NCI-H82 treated with DMSO at 0.1 percent for 48 hours (cell line): Measurements from ENCODE around the gene DOCK7.
"Not testable (repeated sequence)": the region's sequence is repeated elsewhere in the genome, so short reads cannot be mapped to it uniquely, and the experiment has no call there.

Experiments used
- DNase-seq: peaks from one replicate; lab custom pipeline; 2025; ENCODE audit not compliant: unreplicated experiment; lab: John Stamatoyannopoulos, UW

Gene DOCK7

DNA sequence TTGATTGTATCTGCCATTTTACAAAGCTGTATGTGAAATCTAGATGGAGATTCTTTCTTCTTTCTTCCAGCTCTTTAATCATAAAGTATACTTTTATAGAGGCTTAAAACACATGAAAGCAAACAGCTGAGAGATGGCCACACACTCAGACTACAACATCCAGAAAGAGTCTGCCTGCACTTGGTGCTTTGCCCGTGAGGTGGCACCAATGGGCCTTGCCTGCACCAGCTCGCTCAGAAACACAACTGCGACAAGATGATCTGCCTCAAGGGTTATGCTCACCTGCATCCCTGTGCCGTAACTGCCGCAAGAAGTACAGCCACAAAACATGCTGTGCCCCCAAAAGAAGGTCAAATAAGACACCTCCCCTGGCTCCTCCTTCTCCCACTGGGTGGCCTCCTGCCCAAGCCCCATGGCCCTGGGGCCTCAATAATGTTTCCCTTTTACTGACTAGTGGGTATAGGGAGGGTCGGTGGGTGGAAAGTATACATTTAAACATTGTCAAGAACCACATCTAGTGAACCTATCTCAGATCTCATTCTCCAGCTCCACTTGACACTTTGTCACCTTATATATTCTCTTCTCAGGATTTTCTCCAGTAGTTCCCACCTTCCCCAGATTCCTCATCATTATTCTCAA lies 157.6 kb downstream of the DOCK7 start:
- no peak for DNase-seq

DNA sequence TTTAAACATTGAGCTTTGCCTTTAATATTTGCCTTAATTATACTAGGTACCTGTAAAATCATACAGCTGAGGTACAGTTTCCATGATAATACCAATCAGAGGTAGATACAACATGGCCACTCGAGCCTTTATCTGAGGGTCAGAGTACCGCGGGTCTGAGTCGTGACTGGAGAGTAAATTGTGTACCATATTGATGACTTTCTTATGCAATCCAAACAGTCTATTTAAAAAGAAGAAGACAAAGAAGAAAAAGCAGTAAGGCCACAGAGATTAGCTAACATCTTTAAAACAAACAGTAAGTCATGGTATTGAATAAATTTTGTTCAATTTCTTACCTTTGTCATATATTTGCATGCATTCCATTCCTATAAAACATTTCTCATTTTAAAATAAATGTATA lies 159.0 kb downstream of the DOCK7 start:
- no peak for DNase-seq

DNA sequence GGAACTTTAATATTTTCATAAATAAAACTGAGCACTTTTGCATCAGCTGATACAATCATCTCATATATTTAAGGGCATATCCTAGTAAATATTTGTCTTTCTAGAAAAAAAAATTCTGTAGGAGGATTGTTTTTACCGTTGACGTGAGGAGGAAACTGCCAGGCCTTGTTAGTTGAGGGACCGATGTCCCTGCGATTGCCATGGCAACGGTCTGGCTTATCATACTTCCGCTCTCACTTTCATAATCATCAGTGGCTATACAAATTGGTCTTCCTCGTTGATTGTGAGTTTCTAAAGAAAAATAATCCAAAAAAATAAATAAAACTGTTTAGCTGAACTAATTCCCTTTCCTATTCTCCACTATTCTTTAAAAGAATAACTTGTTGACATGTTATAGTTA lies 160.2 kb downstream of the DOCK7 start:
- no peak for DNase-seq

DNA sequence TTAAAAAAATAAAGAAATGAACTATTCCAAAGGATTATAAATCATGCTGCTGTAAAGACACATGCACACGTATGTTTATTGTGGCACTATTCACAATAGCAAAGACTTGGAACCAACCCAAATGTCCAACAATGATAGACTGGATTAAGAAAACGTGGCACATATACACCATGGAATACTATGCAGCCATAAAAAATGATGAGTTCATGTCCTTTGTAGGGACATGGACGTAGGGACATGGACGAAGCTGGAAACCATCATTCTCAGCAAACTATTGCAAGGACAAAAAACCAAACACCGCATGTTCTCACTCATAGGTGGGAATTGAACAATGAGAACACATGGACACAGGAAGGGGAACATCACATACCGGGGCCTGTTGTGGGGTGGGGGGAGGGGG lies 160.8 kb downstream of the DOCK7 start:
- not testable (repeated sequence) for DNase-seq

DNA sequence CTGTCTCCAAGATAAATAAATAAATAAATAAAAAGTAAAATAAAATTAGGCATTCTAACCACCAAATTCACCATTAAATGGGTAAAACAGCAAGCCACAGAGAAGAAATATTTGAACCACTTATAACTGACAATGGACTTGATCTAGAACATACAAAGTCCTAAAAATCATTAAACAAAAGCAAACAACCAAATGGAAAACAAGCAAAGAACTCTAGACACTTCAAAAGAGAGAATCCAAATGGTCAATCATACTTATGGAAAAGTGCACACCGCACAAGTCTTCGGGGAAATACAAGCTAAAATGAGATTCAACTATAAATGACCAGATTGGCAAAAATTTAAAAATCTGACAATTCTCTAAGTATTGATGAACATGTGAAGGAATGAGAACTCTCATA lies 164.3 kb downstream of the DOCK7 start:
- no peak for DNase-seq

DNA sequence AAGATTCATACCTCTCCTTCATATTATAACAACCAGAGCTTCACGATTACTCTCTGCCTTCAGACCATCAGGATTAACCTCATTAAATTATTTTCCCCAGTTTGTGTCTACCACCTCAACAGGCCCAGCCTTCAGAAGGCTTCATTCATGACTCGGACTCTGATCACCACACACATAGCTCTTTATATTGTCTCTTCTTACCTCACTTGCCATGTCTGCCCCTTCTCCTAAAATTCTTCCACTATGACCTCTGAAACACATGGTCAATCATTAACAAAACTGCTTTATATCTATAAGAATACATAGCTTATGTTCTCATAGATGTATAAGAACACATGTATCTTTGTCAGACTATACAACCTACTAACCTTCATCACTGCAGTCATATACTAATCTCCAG lies 171.6 kb downstream of the DOCK7 start:
- DNase-seq = no peak

DNA sequence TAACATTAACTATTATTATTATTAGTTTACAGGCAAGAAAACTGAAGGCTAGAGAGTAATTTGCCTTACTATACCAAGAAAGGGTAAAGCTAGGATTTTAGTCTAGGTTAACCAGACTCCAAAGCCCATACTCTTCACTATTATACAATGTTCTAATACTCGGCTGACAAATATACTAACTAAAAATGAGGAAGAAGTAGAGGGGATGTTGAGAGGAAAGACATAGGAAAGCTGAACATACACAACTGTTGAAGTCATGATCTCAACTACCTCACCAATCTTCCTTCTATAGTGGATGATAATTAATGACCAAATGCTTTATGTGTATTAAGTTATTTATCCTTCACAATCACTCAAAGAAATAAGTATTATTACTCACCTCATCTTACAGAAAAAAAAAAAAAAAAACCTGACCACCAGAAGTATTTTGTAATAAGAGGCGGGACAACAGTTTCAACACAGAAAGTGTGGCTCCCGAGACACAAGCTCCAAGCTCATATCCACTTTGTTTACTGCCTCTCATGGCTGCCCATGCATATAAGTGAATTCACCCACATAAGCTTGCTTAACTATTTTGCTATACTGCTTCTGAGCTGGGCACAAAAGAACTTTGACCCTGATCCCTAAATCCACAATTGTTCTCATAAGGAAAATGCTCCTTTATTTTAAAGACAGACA lies 173.3 kb downstream of the DOCK7 start:
- DNase-seq = no peak

DNA sequence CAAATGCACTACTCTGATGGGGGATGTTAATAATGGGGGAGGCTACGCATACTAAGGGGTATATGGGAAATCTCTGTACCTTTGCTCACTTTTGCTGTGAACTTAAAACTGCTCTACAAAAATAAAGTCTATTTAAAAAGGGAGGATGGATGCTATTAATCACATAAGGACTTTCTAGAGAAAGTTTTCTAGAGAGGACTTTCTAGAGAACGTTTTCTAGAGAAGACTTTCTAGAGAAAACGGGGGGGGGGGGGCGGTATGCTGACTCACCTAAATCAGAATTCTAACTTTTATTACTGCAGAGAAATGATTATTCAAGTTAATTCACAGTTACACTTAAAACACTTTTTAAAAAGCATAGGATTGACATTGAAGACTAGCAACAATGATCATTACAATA lies 175.2 kb downstream of the DOCK7 start:
- DNase-seq = no peak

DNA sequence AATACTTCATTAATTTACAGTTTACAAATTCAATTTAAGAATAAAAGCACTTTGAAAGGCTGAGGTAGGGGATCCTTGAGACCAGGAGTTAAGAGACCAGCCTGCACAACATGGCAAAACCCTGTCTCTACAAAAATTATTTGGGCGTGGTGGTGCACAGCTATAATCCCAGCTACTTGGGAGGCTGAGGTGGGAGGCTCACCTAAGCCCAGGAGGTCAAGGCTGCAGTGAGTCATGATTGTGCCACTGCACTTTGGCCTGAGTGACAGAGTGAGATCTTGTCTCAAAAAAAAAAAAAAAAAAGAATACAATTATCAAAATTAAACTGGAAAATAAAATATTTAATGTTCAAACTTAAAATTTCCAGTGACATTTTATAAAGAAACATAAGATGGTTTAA lies 179.2 kb downstream of the DOCK7 start:
- DNase-seq = no peak

DNA sequence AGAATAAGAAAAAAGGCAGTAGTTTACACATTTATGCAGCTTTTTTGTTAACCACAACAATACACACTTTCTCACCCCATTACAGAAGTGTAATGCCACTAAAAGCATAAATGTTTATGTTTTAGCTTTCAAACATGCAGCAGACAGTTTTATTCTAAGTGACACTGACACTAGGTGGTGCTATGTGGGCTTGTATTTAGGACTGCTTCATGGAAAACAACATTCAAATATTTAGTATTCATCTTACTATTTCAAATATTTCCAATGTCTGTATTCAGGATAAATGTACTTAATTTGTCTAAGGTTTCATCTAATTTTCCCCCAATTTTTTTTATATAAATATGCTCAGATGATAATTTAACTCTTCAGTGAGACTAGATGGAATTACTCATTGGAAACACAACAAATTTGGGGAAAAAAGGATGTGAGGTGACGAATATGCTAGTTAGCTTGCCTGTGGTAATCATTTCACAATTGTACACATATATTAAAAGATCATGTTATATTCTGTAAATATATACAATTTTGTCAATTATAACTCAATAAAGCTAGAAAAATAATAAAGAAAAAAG lies 179.9 kb downstream of the DOCK7 start:
- peak; percentile 8 for DNase-seq

DNA sequence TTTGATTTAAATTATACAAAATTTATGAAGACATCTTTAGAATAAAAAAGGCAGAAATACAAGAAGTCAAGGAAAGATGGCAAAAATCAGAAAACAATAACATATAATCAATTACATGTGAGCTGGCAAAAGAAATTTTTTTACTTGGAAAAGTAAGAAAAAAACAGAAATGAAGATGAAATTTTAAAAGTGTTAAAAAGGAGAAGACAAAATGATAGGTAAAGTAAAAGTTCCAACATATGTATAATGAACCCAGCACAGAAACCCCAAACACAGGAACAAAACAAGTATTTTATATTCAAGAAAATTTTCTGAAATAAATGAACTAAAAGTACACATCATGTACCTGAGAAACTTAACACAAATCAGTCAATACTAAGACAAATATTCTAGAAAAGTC lies 188.0 kb downstream of the DOCK7 start:
- DNase-seq = no peak

DNA sequence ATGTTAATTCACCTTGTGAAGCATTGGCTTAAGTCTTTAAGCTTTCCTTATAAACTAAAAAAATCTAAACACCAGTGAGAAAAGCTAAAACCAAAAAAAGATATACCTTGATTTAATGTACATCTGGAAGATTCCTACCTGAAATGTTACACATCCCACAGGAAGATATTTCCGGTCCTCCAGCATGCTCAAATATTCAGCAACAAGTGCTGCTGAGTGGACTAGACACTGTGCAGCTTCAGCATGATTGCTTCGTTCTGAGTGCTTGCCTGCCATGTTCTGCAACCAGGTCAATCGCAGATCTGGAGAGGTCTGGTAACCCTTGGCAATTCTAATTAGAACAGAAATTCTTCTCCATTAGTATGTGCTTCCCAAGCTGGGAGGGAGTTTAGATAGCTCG lies 194.0 kb downstream of the DOCK7 start:
- DNase-seq = no peak

DNA sequence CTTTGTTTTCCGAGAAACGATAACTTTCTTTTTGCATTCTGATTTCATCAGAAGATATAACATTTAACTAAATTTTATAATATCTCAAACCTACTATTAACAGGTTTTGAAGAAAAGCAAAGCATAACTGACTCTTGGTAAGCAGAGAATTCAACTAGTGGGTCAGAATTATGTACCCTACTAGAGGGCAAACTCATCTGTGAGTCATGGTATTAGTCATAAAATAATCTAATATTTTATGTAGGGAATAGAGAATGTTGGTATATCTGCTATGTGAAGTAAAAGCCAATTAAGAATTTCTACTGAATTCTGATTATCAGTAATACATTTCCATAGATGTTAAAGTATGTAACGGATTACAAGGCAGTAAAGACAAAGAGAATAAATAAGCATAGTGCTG lies 194.5 kb downstream of the DOCK7 start:
- DNase-seq = no peak

DNA sequence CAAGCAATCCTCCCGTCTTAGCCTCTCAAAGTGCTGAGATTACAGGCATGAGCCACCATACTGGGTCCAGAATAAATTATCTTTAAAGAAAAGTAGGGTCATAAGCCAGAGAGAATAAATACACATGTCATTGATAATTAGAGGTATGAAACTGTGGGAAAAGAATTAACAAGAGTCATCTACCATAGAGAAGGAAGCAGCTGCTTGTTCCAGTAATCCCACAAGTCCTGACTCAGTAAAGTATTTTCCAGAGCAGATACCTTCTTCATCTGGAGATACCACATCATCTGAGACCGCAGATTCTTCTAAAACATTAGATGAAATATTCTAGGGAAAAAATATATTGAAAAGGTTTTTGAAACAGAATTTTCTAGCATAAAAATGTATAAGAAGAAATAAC lies 195.7 kb downstream of the DOCK7 start:
- no peak for DNase-seq

DNA sequence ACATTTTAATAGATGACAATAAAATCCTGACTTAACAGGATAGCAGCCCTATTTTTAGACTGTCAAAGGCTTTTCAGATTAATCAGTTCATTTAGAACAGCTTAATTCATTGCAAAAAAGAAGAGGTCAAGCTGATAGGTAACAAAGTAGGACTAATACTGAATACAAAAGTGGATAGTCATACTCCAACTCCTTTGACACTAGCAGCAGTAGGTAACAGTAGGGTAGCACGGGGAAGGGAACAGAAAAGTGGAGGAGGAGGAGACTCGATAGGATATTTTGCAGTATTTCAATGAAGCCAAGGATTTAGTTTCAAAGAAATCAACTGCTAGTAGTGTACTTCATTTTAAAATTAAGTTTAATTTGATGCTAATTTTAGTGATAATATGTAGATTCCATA lies 200.2 kb downstream of the DOCK7 start:
- no peak for DNase-seq

DNA sequence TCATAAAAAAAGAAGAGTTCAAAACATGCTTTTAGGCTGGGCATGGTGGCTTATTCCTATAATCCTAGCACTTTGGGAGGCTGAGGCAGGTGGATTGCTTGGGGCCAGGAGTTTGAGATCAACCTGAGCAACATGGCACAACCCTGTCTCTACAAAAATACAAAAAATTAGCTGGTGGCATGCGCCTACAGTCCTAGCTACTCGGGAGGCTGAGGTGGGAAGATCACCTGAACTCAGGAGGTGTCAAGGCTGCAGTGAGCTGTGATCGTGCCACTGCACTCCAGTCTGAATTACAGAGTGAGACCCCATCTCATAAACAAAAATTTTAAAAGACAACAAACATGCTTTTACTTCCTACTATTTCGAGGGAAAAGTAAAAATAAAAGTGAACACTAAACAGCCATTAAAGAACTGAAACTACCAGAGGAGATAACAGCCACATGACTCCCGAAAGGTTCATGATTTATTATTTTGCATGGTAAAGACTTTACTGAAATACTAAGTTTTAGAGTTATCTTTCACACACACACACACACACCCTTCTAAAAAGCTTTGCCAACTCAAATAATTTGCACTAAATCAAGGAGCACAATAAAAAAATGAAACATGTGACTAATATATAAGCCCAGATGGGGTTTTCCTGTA lies 203.2 kb downstream of the DOCK7 start:
- no peak for DNase-seq

DNA sequence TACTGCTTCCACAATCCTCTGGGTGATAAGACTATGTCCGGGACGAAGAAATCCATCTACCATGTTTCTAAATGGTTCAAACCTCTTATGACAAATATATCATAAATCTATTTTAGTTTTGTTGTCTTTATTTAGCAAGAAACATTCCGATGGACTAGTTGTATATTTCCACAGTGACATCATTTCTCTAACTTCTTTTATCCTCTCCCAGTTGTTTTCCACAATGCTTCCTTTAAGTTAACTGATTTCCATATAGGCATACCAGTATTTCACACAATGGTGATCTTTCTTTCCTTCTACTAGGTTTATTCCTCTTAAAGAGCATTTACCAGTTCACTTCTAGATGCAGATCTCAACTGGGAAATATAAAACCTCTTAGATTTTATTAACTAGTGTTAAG lies 206.5 kb downstream of the DOCK7 start:
- DNase-seq = no peak

DNA sequence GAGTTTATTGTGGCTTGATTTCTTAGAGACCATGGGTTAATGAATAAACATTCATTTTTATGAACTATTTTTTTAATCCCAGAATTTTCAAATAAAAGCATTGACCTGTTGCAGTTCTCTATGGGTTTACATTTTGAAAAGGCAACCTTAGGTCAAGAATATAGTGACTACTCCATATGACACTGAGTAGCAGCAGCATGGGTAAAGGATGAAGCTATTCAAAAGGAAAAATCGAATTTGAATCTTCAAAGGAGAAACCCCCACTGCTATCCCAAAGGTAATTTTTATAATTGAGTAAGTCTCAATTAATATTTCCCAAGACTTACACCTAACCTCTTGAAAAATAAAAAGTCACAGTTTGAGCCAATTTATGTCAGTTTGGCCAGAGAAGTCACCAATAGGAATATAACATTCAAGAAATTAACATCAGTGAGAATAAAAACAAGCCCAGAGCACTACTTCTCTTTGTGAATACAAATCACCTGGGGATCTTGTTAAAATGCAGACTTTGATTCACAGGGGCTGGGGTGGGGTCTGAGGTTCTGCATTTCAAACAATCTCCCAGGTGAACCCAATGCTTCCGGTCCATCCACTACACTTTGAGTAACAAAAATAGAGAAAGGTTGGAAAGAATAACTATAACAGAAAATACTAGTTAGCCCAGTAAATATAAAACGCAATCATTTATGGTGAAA lies 211.5 kb downstream of the DOCK7 start:
- no peak for DNase-seq

DNA sequence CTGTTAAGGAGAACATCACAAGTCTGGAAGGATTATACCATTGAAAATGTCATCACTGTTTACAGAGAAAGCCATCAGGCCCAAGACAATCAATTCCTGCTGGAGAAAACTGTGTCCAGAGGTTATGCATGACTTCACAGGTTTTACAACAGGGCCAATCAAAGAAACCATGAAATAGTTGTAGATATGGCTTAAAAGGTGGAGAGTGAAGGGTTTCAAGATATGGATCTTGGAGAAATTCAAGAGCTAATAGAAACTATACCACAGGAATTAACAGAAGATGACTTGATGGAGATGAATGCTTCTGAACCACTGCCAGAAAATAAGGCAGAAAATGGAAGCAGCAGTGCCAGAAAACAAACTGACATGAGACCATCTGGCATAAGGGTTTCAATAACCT lies 221.1 kb downstream of the DOCK7 start:
- no peak for DNase-seq

DNA sequence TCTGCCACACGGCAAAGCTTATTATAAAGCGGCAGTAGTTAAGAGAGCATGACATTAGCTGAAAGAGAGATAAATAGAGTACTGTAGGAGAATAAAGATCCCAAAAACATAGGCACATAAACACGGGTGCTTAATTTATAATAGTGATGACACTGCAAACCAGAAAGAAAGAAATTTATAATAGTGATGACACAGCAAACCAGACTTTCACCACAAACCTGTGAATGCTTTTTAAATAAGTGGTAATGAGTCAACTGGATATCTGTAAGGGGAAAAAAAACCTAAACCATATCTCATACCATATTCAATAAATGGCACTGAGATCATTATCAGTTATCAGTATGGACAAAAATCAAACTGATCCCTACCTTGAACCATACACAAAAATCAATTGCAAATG lies 225.8 kb downstream of the DOCK7 start:
- DNase-seq = no peak

DNA sequence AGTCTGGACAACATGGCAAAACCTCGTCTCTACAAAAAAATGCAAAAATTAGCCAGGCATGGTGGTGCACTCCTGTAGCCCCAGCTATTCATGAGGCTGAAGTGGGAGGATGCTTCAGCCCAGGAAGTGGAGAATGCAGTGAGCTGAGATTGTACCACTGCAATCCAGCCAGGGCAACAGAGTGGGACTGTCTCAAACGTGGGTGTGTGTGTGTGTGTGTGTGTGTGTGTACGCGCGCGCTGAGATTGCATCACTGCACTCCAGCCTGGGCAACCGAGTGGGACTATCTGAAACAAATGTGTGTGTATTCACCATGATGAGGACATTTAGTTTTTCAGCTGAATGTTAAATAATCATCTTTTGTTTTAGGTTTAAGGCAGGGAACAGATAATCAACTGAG lies 230.2 kb downstream of the DOCK7 start:
- no peak for DNase-seq

DNA sequence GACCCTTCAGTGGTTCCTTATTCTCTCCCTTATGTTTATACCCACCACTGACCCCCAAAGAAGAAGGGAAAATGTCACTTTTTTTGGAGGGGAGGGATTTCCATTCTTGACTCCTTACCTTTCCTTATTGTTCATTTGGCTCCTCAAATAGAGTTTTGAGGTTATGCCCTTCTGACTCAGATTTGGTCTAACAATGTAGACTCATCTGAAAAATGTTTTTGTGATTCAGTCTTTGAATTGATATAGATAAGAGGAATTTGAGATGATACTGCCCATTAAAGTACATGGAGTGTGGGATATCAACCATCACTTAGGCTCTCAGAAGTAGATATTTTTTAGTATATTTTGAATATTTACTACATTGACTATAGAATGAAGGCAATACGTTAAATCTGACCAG lies 235.2 kb downstream of the DOCK7 start:
- no peak for DNase-seq
